Esophagus muscularis mucosa (tissue), 4 donors: ENCODE measurements around the gene SNTB2. TPM values are rescaled to one million over a fixed set of nuclear protein-coding genes. Genes with fewer than 3 reads are reported as not detected.
"Not testable (repeated sequence)": the region's sequence is repeated elsewhere in the genome, so short reads cannot be mapped to it uniquely, and the experiment has no call there.

Experiments
- DNase-seq: peaks from one replicate; pipeline ENCODE4 v3.0.0-alpha.2; 2017; ENCODE audit errors: extremely low spot score
- H3K27ac ChIP-seq, 4 donors: fragments of 200-600 bp; sonication (generic); replicated peaks in 1 of 4; 1 replicate in 3 of 4; 2 replicates in 1 of 4; pipeline ENCODE4 v1.5.1; 2016 to 2019; ENCODE audit warnings: mild to moderate bottlenecking in 1 of 4
- H3K27me3 ChIP-seq, 4 donors: fragments of 200-600 bp; sonication (generic); one replicate each; pipeline versions ENCODE4 v1.5.1 to v1.6.0; 2016 to 2019
- H3K36me3 ChIP-seq, 4 donors: fragments of 200-600 bp; sonication (generic); one replicate each; pipeline ENCODE4 v1.5.1; 2016 to 2019
- H3K4me1 ChIP-seq, 4 donors: fragments of 200-600 bp; sonication (generic); one replicate each; pipeline ENCODE4 v1.5.1; 2016 to 2019
- H3K4me3 ChIP-seq, 4 donors: fragments of 200-600 bp; sonication (generic); 1 replicate in 2 of 4; 2 replicates in 2 of 4; pipeline ENCODE4 v1.5.1; 2016 to 2019; ENCODE audit warnings: mild to moderate bottlenecking in 4 of 4, moderate library complexity in 1 of 4
- H3K9me3 ChIP-seq, 4 donors: fragments of 200-600 bp; sonication (generic); 1 replicate in 3 of 4; 2 replicates in 1 of 4; pipeline ENCODE4 v1.5.1; 2016 to 2019
- EP300 ChIP-seq: sonication (generic); formaldehyde crosslinking; IDR thresholded peaks from one replicate; pipeline ENCODE4 v1.6.1; 2017; ENCODE audit warnings: antibody characterized with exemption
- POLR2A ChIP-seq: fragments of 450-650 bp; IDR thresholded peaks from one replicate; pipeline ENCODE4 v1.6.1; 2017; ENCODE audit warnings: antibody characterized with exemption, moderate library complexity, mild to moderate bottlenecking, low read depth
- POLR2AphosphoS5 ChIP-seq, 2 donors: sonication (generic); formaldehyde crosslinking; IDR thresholded peaks; one replicate each; pipeline ENCODE4 v1.6.1; 2017; ENCODE audit warnings: antibody characterized with exemption in 2 of 2
- WGBS: methylation state at CpG from one replicate; pipeline ENCODE4 v1.1.5; 2018; 5-methylcytosine and 5-hydroxymethylcytosine counted together
- intact Hi-C: fragments of 100-400 bp; cut with DNase I; formaldehyde crosslinking; loops from one replicate; pipeline ENCODE4 v1.15.1; 2023
- total RNA-seq, 4 donors: library from RNA; depleted of rRNA; stranded (reverse); fragments of >200 nt; gene quantifications; one replicate each; pipeline versions ENCODE4 v1.1.0 to v1.2.1, GENCODE V29; 2016
- TF ChIP-seq, protein P1 (sequence below), 3 experiments: fragments of 200-600 bp in 2 of 3; fragments of 450-650 bp in 1 of 3; sonication (generic) in 2 of 3; IDR thresholded peaks; one replicate each; pipeline ENCODE4 v1.5.1; 2017 to 2019; ENCODE audit warnings: antibody characterized with exemption in 3 of 3, mild to moderate bottlenecking in 2 of 3, moderate library complexity in 1 of 3

Gene SNTB2
- total RNA-seq, 4 donors from 2014 or later = 36.1 to 73.4 (median 54.8) TPM

DNA sequence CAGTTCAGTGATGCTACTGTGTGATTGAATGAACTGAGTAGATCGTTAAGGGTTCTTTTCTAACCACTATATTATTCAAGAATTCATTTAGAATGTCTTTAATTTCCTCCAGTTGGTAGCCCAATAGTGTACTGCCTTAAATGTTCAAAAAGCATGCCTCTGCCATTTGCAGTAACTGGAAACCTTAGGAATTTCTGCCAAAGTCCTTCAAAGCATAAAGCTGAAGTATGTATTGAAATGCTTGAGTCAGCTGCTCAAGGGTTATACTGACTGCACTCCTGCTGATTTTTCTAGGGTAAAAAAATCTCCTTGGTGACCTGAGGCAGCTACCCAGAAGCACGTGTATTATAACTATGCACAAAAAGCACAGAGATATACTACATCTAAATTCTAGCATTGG is 56.5 kb downstream of the SNTB2 start:
- 53% methylated on average over 2 of the region's 2 CpGs for WGBS
- DNase-seq = no peak
- Histone ChIP-seq H3K36me3 (peaks cover 0 to 26% (median 14%) of the 10 kb centered on the region in 4 donors), H3K4me1 (peaks cover 0 to 38% (median 35%) of the 10 kb centered on the region in 4 donors), H3K9me3 (no peaks in the 10 kb centered on the region), H3K4me3 (no peak overlapping the region), H3K27me3 (no peaks in the 10 kb centered on the region), H3K27ac (no peak overlapping the region)
- TF ChIP-seq, protein P1, sequence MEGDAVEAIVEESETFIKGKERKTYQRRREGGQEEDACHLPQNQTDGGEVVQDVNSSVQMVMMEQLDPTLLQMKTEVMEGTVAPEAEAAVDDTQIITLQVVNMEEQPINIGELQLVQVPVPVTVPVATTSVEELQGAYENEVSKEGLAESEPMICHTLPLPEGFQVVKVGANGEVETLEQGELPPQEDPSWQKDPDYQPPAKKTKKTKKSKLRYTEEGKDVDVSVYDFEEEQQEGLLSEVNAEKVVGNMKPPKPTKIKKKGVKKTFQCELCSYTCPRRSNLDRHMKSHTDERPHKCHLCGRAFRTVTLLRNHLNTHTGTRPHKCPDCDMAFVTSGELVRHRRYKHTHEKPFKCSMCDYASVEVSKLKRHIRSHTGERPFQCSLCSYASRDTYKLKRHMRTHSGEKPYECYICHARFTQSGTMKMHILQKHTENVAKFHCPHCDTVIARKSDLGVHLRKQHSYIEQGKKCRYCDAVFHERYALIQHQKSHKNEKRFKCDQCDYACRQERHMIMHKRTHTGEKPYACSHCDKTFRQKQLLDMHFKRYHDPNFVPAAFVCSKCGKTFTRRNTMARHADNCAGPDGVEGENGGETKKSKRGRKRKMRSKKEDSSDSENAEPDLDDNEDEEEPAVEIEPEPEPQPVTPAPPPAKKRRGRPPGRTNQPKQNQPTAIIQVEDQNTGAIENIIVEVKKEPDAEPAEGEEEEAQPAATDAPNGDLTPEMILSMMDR (IDR thresholded peaks at IDR 0.05) = no peak
- TF ChIP-seq POLR2A = no peak
- TF ChIP-seq EP300 = no peak
- no peak for TF ChIP-seq POLR2AphosphoS5 (IDR thresholded peaks at IDR 0.05)
- intact Hi-C loops = no loop called here

DNA sequence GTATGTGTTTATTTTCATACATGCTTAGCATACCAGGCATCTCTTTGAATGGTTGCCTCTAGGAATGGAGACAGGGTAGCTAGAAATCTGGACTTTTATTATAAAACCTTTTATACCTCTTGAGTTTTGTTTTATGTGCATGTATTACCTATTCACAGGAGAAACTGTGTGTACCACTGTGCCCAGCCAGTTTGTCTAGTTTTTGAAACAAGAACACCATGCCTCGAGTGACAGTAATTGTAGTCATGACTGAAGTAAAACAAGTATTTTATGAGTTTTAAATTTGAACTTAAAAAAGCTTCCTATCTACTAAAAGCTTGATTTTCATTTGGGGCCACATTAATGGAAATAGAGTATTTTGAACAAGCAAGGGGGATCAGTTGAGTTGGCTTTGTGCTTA is 57.4 kb downstream of the SNTB2 start:
- Histone ChIP-seq H3K9me3 (no peaks in the 10 kb centered on the region), H3K36me3 (peaks cover 0 to 31% (median 14%) of the 10 kb centered on the region in 4 donors), H3K27ac (no peak overlapping the region), H3K4me1 (peaks cover 0 to 29% (median 26%) of the 10 kb centered on the region in 4 donors), H3K4me3 (no peak overlapping the region), H3K27me3 (no peaks in the 10 kb centered on the region)
- no peak for DNase-seq
- TF ChIP-seq, protein P1 (IDR thresholded peaks at IDR 0.05) = no peak
- intact Hi-C loops = no loop called here
- 89% methylated on average over 1 of the region's 1 CpG for WGBS

DNA sequence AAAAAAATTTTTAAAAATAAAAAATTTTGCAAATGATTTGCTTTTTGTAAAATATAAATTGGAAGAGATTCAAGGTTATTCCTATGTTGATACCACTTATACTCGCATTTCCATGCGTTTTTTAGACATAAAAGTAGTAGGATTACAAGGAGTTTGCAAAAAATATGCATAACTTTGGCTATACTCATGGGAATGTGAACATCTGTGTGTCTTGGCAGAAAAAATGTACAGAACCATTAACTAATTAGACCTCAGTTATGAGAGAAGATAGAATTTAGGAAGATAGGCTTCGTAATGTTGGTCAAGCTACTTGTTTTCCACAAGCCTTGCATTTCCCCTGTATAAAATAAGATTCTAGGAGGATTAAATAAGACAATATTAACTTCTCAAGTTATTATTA is 63.1 kb downstream of the SNTB2 start:
- TF ChIP-seq POLR2AphosphoS5 (IDR thresholded peaks at IDR 0.05) (no peak), EP300 (no peak)
- TF ChIP-seq, protein P1 (IDR thresholded peaks at IDR 0.05) = no peak
- no peak for DNase-seq
- H3K9me3 ChIP-seq = no peaks in the 10 kb centered on the region
- H3K36me3 ChIP-seq = peaks cover 0 to 31% (median 14%) of the 10 kb centered on the region in 4 donors
- intact Hi-C loops = no loop called here
- 84% methylated on average over 3 of the region's 3 CpGs for WGBS
- H3K4me1 ChIP-seq = peaks cover 5 to 29% (median 23%) of the 10 kb centered on the region in 4 donors
- H3K4me3 ChIP-seq = no peak overlapping the region
- no peaks in the 10 kb centered on the region for H3K27me3 ChIP-seq
- H3K27ac ChIP-seq = no peak overlapping the region

DNA sequence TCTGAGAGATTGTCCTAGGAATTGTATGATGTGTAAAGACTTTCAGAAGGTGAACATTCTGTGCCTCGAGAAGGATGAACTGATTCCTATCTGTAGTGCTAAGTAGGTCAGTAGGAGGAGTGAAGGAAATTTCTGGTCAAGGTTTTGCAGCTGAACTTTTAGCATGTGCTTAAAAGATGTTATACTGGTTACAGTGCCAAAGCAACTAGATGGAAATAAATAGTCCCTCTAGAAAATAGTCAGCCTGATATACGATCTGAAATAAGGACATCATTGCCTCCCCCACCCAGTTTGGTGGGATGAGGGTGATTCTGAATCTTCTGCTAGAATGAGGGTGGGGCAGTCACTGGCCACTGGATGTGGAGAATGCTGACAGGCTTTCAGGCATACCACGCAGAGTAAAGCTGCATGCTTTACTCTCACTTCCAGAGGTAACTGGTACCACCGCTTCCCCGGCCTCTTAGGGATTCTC is 66.9 kb downstream of the SNTB2 start:
- H3K36me3 ChIP-seq = peaks cover 0 to 4% (median 0%) of the 10 kb centered on the region in 4 donors
- peaks cover 5 to 40% (median 29%) of the 10 kb centered on the region in 4 donors for H3K4me1 ChIP-seq
- intact Hi-C loops = no loop called here
- H3K27me3 ChIP-seq = no peaks in the 10 kb centered on the region
- 28% methylated on average over 5 of the region's 5 CpGs for WGBS
- H3K27ac ChIP-seq = peak overlapping the region; percentile 69 to 75 (median 73)
- H3K9me3 ChIP-seq = no peaks in the 10 kb centered on the region
- peak; percentile 90 for DNase-seq
- H3K4me3 ChIP-seq = no peak overlapping the region
- TF ChIP-seq, protein P1 (IDR thresholded peaks at IDR 0.05) = no peak
- TF ChIP-seq EP300 (no peak), POLR2AphosphoS5 (IDR thresholded peaks at IDR 0.05) (peak; percentile 16 to 61), POLR2A (no peak)

DNA sequence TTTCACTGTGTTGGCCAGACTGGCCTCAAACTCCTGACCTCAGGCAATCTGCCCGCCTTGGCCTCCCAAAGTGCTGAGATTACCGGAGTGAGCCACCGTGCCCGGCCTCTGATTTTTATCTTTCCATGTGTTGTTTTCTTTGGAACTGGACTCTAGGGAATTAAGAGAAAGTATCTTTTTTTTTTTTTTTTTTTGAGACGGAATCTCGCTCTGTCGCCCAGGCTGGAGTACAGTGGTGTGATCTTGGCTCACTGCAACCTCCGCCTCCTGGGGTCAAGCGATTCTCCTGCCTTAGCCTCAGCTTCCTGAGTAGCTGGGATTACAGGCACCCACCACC is 72.4 kb downstream of the SNTB2 start:
- H3K27me3 ChIP-seq, intact Hi-C loops, H3K27ac ChIP-seq, DNase-seq, H3K9me3 ChIP-seq, H3K4me3 ChIP-seq: not testable (repeated sequence)
- Histone ChIP-seq H3K36me3 (peaks cover 0 to 22% (median 7%) of the 10 kb centered on the region in 4 donors), H3K4me1 (peaks cover 0 to 18% (median 13%) of the 10 kb centered on the region in 4 donors)
- 89% methylated on average over 9 of the region's 9 CpGs for WGBS
